Suprapubic skin (tissue), 4 donors: ENCODE results near the gene ASTN2.

Experiments used
- CTCF ChIP-seq, 2 donors: fragments of 200-600 bp in 1 of 2; fragments of 450-650 bp in 1 of 2; sonication (generic) in 1 of 2; IDR thresholded peaks; one replicate each; pipeline ENCODE4 v1.5.1; 2016 to 2019; ENCODE audit warnings: antibody characterized with exemption in 2 of 2, mild to moderate bottlenecking in 1 of 2, moderate library complexity in 1 of 2
- EP300 ChIP-seq: sonication (generic); formaldehyde crosslinking; IDR thresholded peaks from one replicate; pipeline ENCODE4 v1.6.1; 2017; ENCODE audit warnings: antibody characterized with exemption
- POLR2A ChIP-seq, 2 donors: fragments of 450-650 bp; IDR thresholded peaks; one replicate each; pipeline ENCODE4 v1.6.1; 2017; ENCODE audit warnings: antibody characterized with exemption in 2 of 2, mild to moderate bottlenecking in 2 of 2, moderate library complexity in 2 of 2
- POLR2AphosphoS5 ChIP-seq, 3 donors: sonication (generic); formaldehyde crosslinking; IDR thresholded peaks; one replicate each; pipeline ENCODE4 v1.6.1; 2017; ENCODE audit warnings: antibody characterized with exemption in 3 of 3

GRCh38 chr9:116382053-116382452, 1032.8 kb downstream of the ASTN2 start:
- TF ChIP-seq POLR2AphosphoS5 (IDR thresholded peaks at IDR 0.05) = no peak
- TF ChIP-seq POLR2A (IDR thresholded peaks at IDR 0.05) = no peak
- no peak for TF ChIP-seq CTCF (IDR thresholded peaks at IDR 0.05)
- TF ChIP-seq EP300 = no peak
